ENCODE results near the gene SLC25A11.

DNA sequence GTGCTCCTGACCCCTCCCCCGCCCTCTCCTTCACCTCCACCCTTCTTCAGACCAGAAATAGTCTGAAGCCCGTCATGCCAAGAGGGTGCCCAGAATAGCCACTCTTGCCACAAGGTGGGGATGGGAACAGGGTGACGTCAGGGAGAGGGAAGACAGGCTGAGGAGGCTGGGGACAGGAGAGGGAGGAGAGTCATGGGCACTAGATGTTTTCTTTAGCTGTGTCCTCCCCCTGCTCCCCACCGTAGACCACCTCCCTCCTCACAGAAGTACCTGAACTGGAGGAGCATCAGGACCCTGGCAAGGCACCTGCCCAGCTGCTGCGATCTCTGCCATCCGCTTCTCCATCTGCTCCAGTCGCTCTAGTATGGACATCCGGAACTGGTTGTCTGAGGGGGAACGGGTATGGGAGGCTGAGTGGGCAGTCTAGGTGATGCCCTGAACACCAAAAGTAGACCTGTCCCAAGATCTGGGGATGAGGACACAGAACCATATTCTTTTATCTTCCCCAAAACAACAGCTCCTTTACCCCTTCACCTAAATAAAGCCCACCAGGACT lies 34.3 kb upstream of the SLC25A11 start:
- TF ChIP-seq POLR2AphosphoS5 (IDR thresholded peaks at IDR 0.05; ENCODE audit: low read depth, low read length): no peak
- TF ChIP-seq TAF1 (IDR thresholded peaks at IDR 0.05; ENCODE audit: borderline replicate concordance, insufficient read depth, low read length): no peak
- TF ChIP-seq, protein P1, sequence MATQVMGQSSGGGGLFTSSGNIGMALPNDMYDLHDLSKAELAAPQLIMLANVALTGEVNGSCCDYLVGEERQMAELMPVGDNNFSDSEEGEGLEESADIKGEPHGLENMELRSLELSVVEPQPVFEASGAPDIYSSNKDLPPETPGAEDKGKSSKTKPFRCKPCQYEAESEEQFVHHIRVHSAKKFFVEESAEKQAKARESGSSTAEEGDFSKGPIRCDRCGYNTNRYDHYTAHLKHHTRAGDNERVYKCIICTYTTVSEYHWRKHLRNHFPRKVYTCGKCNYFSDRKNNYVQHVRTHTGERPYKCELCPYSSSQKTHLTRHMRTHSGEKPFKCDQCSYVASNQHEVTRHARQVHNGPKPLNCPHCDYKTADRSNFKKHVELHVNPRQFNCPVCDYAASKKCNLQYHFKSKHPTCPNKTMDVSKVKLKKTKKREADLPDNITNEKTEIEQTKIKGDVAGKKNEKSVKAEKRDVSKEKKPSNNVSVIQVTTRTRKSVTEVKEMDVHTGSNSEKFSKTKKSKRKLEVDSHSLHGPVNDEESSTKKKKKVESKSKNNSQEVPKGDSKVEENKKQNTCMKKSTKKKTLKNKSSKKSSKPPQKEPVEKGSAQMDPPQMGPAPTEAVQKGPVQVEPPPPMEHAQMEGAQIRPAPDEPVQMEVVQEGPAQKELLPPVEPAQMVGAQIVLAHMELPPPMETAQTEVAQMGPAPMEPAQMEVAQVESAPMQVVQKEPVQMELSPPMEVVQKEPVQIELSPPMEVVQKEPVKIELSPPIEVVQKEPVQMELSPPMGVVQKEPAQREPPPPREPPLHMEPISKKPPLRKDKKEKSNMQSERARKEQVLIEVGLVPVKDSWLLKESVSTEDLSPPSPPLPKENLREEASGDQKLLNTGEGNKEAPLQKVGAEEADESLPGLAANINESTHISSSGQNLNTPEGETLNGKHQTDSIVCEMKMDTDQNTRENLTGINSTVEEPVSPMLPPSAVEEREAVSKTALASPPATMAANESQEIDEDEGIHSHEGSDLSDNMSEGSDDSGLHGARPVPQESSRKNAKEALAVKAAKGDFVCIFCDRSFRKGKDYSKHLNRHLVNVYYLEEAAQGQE (IDR thresholded peaks at IDR 0.05; ENCODE audit: insufficient read depth in 1 of 2, low read depth in 2 of 2, low read length in 2 of 2): no peak
- TF ChIP-seq FOXP2 (optimal IDR thresholded peaks at IDR 0.05; ENCODE audit: borderline replicate concordance, extremely low read depth, extremely low read length, insufficient read depth): no peak
